Measurements from ENCODE around the gene UGDH. TPM values are rescaled to one million over a fixed set of nuclear protein-coding genes. Genes with fewer than 3 reads are reported as not detected.
A peak's percentile ranks its signal among the peaks of the same experiment; 100 is the strongest.
"Not testable (repeated sequence)": the region's sequence is repeated elsewhere in the genome, so short reads cannot be mapped to it uniquely, and the experiment has no call there.

The UGDH gene
- total RNA-seq, 1 donor from 2014 or later, result 93.9 TPM

DNA sequence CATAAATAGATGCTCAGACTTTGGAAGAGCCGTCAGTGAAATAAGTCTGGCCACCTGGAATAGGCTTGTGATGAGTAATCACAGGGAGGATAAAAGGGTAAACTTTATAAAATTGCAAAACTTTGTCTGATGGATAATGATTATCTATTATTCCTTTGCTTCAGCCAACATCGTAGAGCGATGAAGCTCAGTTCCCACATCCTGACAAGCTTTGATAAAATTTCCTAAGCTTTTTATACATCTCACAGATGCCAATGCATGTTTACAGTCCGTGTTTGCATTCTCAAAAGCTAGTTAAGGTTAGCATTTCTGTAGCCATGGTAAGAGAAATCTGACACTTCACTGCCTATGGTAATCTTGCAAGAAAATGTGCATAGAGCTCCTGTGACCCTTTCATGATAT lies 15.4 kb upstream of the UGDH start:
- TF ChIP-seq, protein P1, sequence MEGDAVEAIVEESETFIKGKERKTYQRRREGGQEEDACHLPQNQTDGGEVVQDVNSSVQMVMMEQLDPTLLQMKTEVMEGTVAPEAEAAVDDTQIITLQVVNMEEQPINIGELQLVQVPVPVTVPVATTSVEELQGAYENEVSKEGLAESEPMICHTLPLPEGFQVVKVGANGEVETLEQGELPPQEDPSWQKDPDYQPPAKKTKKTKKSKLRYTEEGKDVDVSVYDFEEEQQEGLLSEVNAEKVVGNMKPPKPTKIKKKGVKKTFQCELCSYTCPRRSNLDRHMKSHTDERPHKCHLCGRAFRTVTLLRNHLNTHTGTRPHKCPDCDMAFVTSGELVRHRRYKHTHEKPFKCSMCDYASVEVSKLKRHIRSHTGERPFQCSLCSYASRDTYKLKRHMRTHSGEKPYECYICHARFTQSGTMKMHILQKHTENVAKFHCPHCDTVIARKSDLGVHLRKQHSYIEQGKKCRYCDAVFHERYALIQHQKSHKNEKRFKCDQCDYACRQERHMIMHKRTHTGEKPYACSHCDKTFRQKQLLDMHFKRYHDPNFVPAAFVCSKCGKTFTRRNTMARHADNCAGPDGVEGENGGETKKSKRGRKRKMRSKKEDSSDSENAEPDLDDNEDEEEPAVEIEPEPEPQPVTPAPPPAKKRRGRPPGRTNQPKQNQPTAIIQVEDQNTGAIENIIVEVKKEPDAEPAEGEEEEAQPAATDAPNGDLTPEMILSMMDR (IDR thresholded peaks at IDR 0.05; ENCODE audit: unreplicated experiment), result no peak
- DNase-seq (ENCODE audit: low spot score), result no peak
- H3K4me1 Mint-ChIP-seq (ENCODE audit: unreplicated experiment), result no peaks in the 10 kb centered on the region
- peaks cover 4% of the 10 kb centered on the region for H3K36me3 Mint-ChIP-seq (ENCODE audit: low read depth, unreplicated experiment)
- no peak overlapping the region for H3K4me3 Mint-ChIP-seq (ENCODE audit: unreplicated experiment)
- no peak overlapping the region for H3K27ac Mint-ChIP-seq (ENCODE audit: unreplicated experiment)
- H3K9me3 Mint-ChIP-seq (ENCODE audit: unreplicated experiment), result no peaks in the 10 kb centered on the region
- no peaks in the 10 kb centered on the region for H3K27me3 Mint-ChIP-seq (ENCODE audit: unreplicated experiment)

DNA sequence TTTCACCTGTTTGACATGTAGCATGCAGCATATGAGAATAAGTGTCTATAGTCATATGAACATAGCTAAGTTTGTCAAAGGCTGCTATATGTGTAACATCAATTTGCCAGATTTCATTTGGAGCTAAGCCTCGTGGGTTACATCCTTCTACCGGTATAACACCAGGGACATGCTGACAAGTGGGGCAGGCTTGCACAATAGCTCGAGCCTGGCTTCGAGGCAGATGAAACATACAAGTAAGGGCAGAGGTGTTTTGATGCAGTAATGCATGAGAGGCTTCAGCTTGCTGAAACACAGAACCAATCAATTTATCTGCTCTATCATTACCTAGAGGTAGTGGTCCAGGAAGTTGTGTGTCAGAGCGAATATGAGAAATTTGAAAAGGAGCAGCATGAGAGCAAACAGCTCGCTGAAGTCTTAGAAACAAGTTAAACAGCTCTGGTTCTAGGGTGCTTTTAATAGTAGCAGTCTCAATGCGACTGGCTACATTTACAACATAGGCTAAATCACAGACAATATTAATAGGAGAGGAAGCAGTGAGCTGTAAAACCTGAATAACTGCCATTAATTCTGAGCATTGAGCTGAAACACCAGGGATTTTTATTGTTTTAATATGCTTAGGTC lies 14.9 kb upstream of the UGDH start:
- no peak for DNase-seq (ENCODE audit: low spot score)

DNA sequence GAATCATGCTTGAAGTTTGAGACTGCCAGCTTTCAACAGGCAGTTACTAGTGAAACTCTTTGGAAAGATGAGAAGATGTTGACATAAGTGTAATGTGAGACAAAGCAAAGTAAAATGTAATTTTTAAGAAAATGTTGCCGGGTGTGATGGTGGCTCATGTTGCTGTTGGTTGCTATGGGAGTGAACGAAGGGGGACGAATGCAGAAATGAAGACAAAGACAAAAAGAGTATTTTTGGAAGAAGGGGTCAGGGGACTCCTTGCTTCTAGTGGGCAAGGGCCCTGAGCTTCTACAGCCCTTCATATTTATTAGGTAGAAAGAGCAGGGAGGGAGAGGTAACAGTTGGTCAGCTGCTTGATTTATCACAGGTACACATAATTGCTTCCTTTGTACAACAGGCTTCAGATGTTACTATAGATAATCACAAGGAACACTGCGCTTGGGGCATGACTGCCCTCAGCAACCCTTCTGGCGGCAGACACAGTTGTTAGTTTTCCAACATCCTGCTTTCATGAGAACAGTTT lies 11.9 kb upstream of the UGDH start:
- no peak for DNase-seq (ENCODE audit: low spot score)
- H3K9me3 Mint-ChIP-seq (ENCODE audit: unreplicated experiment), result no peaks in the 10 kb centered on the region
- TF ChIP-seq, protein P1 (IDR thresholded peaks at IDR 0.05; ENCODE audit: unreplicated experiment), result no peak
- H3K4me3 Mint-ChIP-seq (ENCODE audit: unreplicated experiment), result no peak overlapping the region
- no peak overlapping the region for H3K27ac Mint-ChIP-seq (ENCODE audit: unreplicated experiment)
- H3K36me3 Mint-ChIP-seq (ENCODE audit: low read depth, unreplicated experiment), result peaks cover 13% of the 10 kb centered on the region
- H3K27me3 Mint-ChIP-seq (ENCODE audit: unreplicated experiment), result no peaks in the 10 kb centered on the region
- no peaks in the 10 kb centered on the region for H3K4me1 Mint-ChIP-seq (ENCODE audit: unreplicated experiment)

More for the DNA sequence above, 14.9 kb upstream of the UGDH start:
- Mint-ChIP-seq H3K27ac (ENCODE audit: unreplicated experiment) (no peak overlapping the region), H3K36me3 (ENCODE audit: low read depth, unreplicated experiment) (peaks cover 4% of the 10 kb centered on the region), H3K27me3 (ENCODE audit: unreplicated experiment) (no peaks in the 10 kb centered on the region), H3K4me1 (ENCODE audit: unreplicated experiment) (no peaks in the 10 kb centered on the region), H3K9me3 (ENCODE audit: unreplicated experiment) (no peaks in the 10 kb centered on the region), H3K4me3 (ENCODE audit: unreplicated experiment) (no peak overlapping the region)
- TF ChIP-seq, protein P1 (IDR thresholded peaks at IDR 0.05; ENCODE audit: unreplicated experiment), result no peak

DNA sequence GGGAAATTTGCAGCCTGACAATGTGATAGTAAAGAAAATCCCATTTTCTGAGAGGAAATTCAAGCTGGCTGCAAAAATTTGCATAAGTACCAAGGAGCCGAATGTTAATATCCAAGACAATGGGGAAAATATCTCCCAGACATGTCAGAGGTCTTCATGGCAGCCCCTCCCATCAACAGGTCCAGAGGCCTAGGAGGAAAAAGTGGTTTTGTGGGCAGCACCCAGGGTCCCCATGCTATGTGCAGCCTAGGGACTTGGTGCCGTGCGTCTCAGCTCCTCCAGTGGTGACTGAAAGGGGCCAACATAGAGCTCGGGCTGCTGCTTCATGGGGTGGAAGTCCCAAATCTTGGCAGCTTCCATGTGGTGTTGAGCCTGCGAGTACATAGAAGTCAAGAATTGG lies 6.3 kb upstream of the UGDH start:
- no peak for DNase-seq (ENCODE audit: low spot score)
- TF ChIP-seq, protein P1 (IDR thresholded peaks at IDR 0.05; ENCODE audit: unreplicated experiment), result no peak
- Mint-ChIP-seq H3K36me3 (ENCODE audit: low read depth, unreplicated experiment) (peaks cover 52% of the 10 kb centered on the region), H3K4me1 (ENCODE audit: unreplicated experiment) (no peaks in the 10 kb centered on the region), H3K27me3 (ENCODE audit: unreplicated experiment) (peaks cover 3% of the 10 kb centered on the region), H3K27ac (ENCODE audit: unreplicated experiment) (no peak overlapping the region), H3K4me3 (ENCODE audit: unreplicated experiment) (no peak overlapping the region), H3K9me3 (ENCODE audit: unreplicated experiment) (peaks cover 9% of the 10 kb centered on the region)

DNA sequence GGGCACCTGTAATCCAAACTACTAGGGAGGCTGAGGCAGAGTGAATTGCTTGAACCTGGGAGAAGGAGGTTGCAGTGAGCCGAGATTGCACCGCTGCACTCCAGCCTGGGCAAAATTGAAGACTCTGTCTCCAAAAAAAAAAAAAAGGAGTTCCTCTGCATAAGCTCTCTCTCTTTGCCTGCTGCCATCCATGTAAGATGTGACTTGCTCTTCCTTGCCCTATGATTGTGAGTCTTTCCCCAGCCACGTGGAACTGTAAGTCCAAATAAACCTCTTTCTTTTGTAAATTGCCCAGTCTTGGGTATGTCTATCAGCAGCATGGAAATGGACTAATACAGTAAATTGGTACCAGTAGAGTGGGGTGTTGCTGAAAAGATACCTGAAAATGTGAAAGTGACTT lies 5.0 kb upstream of the UGDH start:
- H3K4me1 Mint-ChIP-seq (ENCODE audit: unreplicated experiment); H3K27ac Mint-ChIP-seq (ENCODE audit: unreplicated experiment); DNase-seq (ENCODE audit: low spot score); H3K27me3 Mint-ChIP-seq (ENCODE audit: unreplicated experiment): not testable (repeated sequence)
- Mint-ChIP-seq H3K36me3 (ENCODE audit: low read depth, unreplicated experiment) (peaks cover 58% of the 10 kb centered on the region), H3K9me3 (ENCODE audit: unreplicated experiment) (peaks cover 13% of the 10 kb centered on the region), H3K4me3 (ENCODE audit: unreplicated experiment) (peak overlapping the region; percentile 76)
